RWPE1 (cell line): ENCODE measurements around the gene CTF1.

Experiments used
- CTCF ChIA-PET: fragments of 350-600 bp; sonication (Branson Sonifier 250); formaldehyde crosslinking; extraction: SDS; loops from one replicate; lab custom pipeline; 2021; lab: Yijun Ruan, JAX
- POLR2A ChIA-PET: fragments of 400-600 bp; formaldehyde crosslinking; extraction: SDS; loops from one replicate; lab custom pipeline; 2020; ENCODE audit warnings: antibody characterized with exemption; ENCODE audit not compliant: low non-redundant PET; lab: Yijun Ruan, JAX
- DNase-seq: peaks from one replicate; pipeline ENCODE4 v3.0.0; 2012; ENCODE audit warnings: low spot score
- H3K27ac ChIP-seq: fragments of 450-650 bp; 2 replicates; pipeline ENCODE4 v1.5.1; 2017
- CTCF ChIP-seq: fragments of 450-650 bp; conservative IDR thresholded peaks from 2 replicates; pipeline ENCODE4 v1.5.1; 2017; ENCODE audit warnings: low read depth, mild to moderate bottlenecking

The CTF1 gene

DNA sequence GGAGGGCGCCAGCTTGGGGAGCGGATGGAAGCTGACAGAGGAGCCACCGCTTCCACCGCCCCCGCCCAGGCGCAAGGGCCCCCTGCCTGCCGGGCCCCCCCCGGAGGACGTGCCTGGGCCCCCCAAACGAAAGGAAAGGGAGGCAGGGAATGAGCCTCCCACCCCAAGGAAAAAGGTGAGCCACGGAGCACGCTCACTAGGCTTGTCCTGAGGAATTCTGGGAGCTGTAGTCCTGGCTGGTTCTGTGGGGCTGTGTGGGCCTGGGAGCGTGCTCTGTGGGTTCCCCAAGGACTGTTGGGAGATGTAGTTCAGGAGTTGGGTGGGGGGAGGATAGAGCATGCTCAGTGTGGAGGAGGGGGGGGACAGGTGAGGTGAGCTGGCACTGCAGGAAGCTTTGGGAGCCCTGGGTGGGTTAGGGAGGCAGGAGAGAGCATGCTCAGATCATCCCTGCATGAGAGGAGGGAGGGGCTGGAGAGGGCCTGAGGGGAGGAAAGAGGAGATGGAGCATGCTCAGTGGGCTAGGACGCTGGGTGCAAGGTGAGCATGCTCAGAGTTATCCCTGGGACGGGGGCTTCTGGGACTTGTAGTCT lies 31.5 kb downstream of the CTF1 start:
- H3K27ac ChIP-seq, result peak overlapping the region; percentile 94
- ChIA-PET CTCF (interaction anchor here (0.8 to 2.1 kb wide), 2 partner anchors 12 to 14 kb away, joined by 3 to 10 read pairs; no protein-coding TSS in a partner anchor), POLR2A (no interaction called here)
- DNase-seq, result no peak
- TF ChIP-seq CTCF, result no peak

DNA sequence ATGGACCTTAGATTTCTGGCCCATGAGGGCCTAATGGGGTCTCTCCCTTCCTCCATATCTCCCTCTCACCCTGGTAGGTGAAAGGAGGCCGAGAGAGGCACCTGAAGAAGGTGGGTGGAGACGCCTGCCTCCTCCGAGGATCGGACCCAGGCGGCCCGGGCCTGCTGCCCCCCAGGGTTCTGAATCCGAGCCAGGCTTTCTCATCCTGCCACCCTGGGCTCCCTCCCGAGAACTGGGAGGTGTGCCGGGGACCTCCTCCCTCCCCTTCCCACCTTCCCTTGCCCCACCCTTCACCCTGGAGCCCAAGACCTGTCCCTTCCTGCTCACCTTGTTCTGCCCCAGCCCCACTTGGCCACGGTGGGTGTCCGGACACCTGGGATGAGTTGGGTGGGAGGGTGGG lies 32.0 kb downstream of the CTF1 start:
- TF ChIP-seq CTCF, result no peak
- ChIA-PET POLR2A (no interaction called here), CTCF (no interaction called here)
- H3K27ac ChIP-seq, result peak overlapping the region; percentile 94
- DNase-seq, result no peak

GRCh38 chr16:30929167-30929566 lies 32.8 kb downstream of the CTF1 start:
- CTCF ChIA-PET, result no interaction called here
- H3K27ac ChIP-seq, result peak overlapping the region; percentile 29
- no peak for TF ChIP-seq CTCF
- POLR2A ChIA-PET, result no interaction called here
- no peak for DNase-seq

DNA sequence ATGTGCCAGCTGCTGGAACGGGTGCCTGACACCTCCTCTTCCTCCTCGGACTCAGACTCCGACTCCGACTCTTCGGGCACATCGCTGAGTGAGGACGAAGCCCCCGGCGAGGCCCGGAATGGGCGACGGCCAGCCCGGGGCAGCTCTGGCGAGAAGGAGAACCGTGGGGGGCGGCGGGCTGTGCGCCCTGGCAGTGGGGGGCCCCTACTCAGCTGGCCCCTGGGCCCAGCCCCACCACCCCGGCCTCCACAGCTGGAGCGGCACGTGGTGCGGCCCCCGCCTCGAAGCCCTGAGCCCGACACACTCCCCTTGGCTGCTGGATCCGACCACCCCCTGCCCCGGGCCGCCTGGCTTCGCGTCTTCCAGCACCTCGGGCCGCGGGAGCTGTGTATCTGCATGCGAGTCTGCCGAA lies 33.8 kb downstream of the CTF1 start:
- TF ChIP-seq CTCF, result no peak
- DNase-seq, result no peak
- ChIA-PET POLR2A (no interaction called here), CTCF (no interaction called here)
- no peak overlapping the region for H3K27ac ChIP-seq

- DNase-seq, result no peak
- TF ChIP-seq CTCF, result no peak
- peak overlapping the region; percentile 10; the same call in 1 of the 2 replicates for H3K27ac ChIP-seq
- ChIA-PET CTCF (no interaction called here), POLR2A (no interaction called here)
Observed at GRCh38 chr16:30931068-30931650, 34.7 kb downstream of the CTF1 start.

DNA sequence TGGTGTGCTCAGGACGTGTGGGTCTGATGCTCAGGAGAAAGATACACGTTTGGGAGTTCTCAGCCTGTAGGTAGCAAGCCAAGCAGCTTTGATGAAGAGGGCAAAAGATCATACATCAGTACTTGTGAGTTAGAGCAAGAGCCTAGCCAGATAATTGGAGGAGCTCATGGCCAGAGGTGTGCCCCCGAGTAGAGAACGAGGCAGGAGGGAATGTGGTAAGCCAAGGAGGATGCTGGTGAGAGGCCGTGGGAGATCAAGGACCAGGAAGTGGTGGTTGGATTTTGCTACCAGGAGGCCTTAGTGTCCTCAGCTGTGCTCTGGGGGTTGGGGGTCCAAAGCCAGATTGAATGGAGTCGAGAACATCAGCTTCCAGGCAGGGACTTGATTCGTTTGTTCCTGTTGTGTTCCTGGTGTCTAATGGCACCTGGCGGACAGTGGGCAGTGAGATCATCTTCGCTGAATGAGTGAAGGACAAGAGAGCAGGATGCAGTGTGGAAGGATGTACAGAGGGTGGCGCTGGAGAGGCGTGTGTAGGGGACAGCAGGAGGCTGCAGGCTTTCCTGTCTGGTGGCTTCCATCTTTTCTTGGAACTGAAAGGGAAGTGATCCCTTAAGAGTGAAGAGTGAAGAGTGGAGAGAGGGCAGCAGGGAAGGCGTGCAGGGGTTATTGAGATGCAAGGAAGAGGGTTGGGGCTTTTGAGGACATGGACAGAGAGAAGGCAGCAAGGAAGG lies 38.6 kb downstream of the CTF1 start:
- CTCF ChIA-PET, result interaction anchor here (0.6 to 0.7 kb wide), 4 partner anchors 9 to 119 kb away, joined by 3 to 5 read pairs (median 4); no protein-coding TSS in a partner anchor
- peak overlapping the region; percentile 36 for H3K27ac ChIP-seq
- peak; percentile 30; the same call in 1 of the 2 replicates for TF ChIP-seq CTCF
- POLR2A ChIA-PET, result no interaction called here
- no peak for DNase-seq
